ENCODE measurements around the gene WNT7A.

Gene WNT7A

DNA sequence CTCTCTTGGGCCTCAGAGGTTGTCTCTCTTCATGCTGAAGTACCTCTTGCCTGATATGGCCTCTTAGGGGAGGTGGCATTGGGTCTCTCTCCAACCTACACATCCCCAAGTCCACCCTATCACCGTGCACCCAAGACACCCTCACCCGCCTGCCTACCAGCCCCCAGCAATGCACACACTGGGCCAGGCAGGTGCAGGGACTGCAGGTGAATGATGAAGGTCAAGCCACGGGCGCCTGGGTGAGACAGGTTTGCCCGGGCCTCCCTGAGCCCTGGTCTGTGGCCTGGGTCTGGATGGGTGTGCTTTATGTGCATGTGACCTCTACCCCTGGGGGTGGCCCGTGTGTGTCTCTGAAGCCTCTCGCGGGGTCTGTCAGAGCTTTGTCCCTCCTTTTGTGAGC lies 68.3 kb downstream of the WNT7A start:
- Histone ChIP-seq H3K9me3 (ENCODE audit: control insufficient read depth in 5 of 5, low read length in 5 of 5) (peaks cover 23 to 64% (median 55%) of the 10 kb centered on the region in 5 donors), H3K27ac (ENCODE audit: low read depth, low read length) (no peak overlapping the region), H3K27me3 (ENCODE audit: control insufficient read depth in 5 of 5, insufficient read depth in 4 of 5, low read length in 5 of 5) (peaks cover 0 to 2% (median 0%) of the 10 kb centered on the region in 5 donors), H3K9ac (ENCODE audit: low read length in 5 of 5) (no peak overlapping the region), H3K36me3 (ENCODE audit: control insufficient read depth in 5 of 5, insufficient read depth in 5 of 5, low read length in 5 of 5) (no peaks in the 10 kb centered on the region), H3K4me3 (ENCODE audit: low read depth in 1 of 5, low read length in 5 of 5) (no peak overlapping the region), H3K4me1 (ENCODE audit: control insufficient read depth in 5 of 5, insufficient read depth in 5 of 5, low read length in 5 of 5) (no peaks in the 10 kb centered on the region)

GRCh38 chr3:13808550-13808949 lies 71.3 kb downstream of the WNT7A start:
- H3K9me3 ChIP-seq (ENCODE audit: control insufficient read depth in 5 of 5, low read length in 5 of 5) = peaks cover 3 to 40% (median 27%) of the 10 kb centered on the region in 5 donors
- no peak overlapping the region for H3K27ac ChIP-seq (ENCODE audit: low read depth, low read length)
- no peak overlapping the region for H3K4me3 ChIP-seq (ENCODE audit: low read depth in 1 of 5, low read length in 5 of 5)
- no peaks in the 10 kb centered on the region for H3K36me3 ChIP-seq (ENCODE audit: control insufficient read depth in 5 of 5, insufficient read depth in 5 of 5, low read length in 5 of 5)
- no peak overlapping the region for H3K9ac ChIP-seq (ENCODE audit: low read length in 5 of 5)
- H3K27me3 ChIP-seq (ENCODE audit: control insufficient read depth in 5 of 5, insufficient read depth in 4 of 5, low read length in 5 of 5) = peaks cover 0 to 2% (median 0%) of the 10 kb centered on the region in 5 donors
- no peaks in the 10 kb centered on the region for H3K4me1 ChIP-seq (ENCODE audit: control insufficient read depth in 5 of 5, insufficient read depth in 5 of 5, low read length in 5 of 5)

GRCh38 chr3:13801361-13802204 lies 78.3 kb downstream of the WNT7A start:
- H3K4me1 ChIP-seq (ENCODE audit: control insufficient read depth in 5 of 5, insufficient read depth in 5 of 5, low read length in 5 of 5) = no peaks in the 10 kb centered on the region

GRCh38 chr3:13800064-13800463 lies 79.8 kb downstream of the WNT7A start:
- H3K27ac ChIP-seq (ENCODE audit: low read depth, low read length) = no peak overlapping the region
- H3K9me3 ChIP-seq (ENCODE audit: control insufficient read depth in 5 of 5, low read length in 5 of 5) = peaks cover 0 to 8% (median 6%) of the 10 kb centered on the region in 5 donors
- no peaks in the 10 kb centered on the region for H3K4me1 ChIP-seq (ENCODE audit: control insufficient read depth in 5 of 5, insufficient read depth in 5 of 5, low read length in 5 of 5)
- H3K27me3 ChIP-seq (ENCODE audit: control insufficient read depth in 5 of 5, insufficient read depth in 4 of 5, low read length in 5 of 5) = peaks cover 0 to 14% (median 9%) of the 10 kb centered on the region in 5 donors
- H3K9ac ChIP-seq (ENCODE audit: low read length in 5 of 5) = no peak overlapping the region
- no peak overlapping the region for H3K4me3 ChIP-seq (ENCODE audit: low read depth in 1 of 5, low read length in 5 of 5)
- H3K36me3 ChIP-seq (ENCODE audit: control insufficient read depth in 5 of 5, insufficient read depth in 5 of 5, low read length in 5 of 5) = no peaks in the 10 kb centered on the region

More at GRCh38 chr3:13801361-13802204, 78.3 kb downstream of the WNT7A start:
- Histone ChIP-seq H3K4me3 (ENCODE audit: low read depth in 1 of 5, low read length in 5 of 5) (no peak overlapping the region), H3K27me3 (ENCODE audit: control insufficient read depth in 5 of 5, insufficient read depth in 4 of 5, low read length in 5 of 5) (peaks cover 0 to 10% (median 6%) of the 10 kb centered on the region in 5 donors), H3K9me3 (ENCODE audit: control insufficient read depth in 5 of 5, low read length in 5 of 5) (peaks cover 0 to 15% (median 10%) of the 10 kb centered on the region in 5 donors), H3K9ac (ENCODE audit: low read length in 5 of 5) (no peak overlapping the region), H3K27ac (ENCODE audit: low read depth, low read length) (no peak overlapping the region), H3K36me3 (ENCODE audit: control insufficient read depth in 5 of 5, insufficient read depth in 5 of 5, low read length in 5 of 5) (no peaks in the 10 kb centered on the region)

- Histone ChIP-seq H3K27me3 (ENCODE audit: control insufficient read depth in 5 of 5, insufficient read depth in 4 of 5, low read length in 5 of 5) (peaks cover 0 to 18% (median 17%) of the 10 kb centered on the region in 5 donors), H3K36me3 (ENCODE audit: control insufficient read depth in 5 of 5, insufficient read depth in 5 of 5, low read length in 5 of 5) (no peaks in the 10 kb centered on the region), H3K4me1 (ENCODE audit: control insufficient read depth in 5 of 5, insufficient read depth in 5 of 5, low read length in 5 of 5) (no peaks in the 10 kb centered on the region), H3K9ac (ENCODE audit: low read length in 5 of 5) (no peak overlapping the region), H3K9me3 (ENCODE audit: control insufficient read depth in 5 of 5, low read length in 5 of 5) (peaks cover 0 to 8% (median 6%) of the 10 kb centered on the region in 5 donors), H3K4me3 (ENCODE audit: low read depth in 1 of 5, low read length in 5 of 5) (no peak overlapping the region), H3K27ac (ENCODE audit: low read depth, low read length) (no peak overlapping the region)
Observed at GRCh38 chr3:13798401-13798800, 81.5 kb downstream of the WNT7A start.

DNA sequence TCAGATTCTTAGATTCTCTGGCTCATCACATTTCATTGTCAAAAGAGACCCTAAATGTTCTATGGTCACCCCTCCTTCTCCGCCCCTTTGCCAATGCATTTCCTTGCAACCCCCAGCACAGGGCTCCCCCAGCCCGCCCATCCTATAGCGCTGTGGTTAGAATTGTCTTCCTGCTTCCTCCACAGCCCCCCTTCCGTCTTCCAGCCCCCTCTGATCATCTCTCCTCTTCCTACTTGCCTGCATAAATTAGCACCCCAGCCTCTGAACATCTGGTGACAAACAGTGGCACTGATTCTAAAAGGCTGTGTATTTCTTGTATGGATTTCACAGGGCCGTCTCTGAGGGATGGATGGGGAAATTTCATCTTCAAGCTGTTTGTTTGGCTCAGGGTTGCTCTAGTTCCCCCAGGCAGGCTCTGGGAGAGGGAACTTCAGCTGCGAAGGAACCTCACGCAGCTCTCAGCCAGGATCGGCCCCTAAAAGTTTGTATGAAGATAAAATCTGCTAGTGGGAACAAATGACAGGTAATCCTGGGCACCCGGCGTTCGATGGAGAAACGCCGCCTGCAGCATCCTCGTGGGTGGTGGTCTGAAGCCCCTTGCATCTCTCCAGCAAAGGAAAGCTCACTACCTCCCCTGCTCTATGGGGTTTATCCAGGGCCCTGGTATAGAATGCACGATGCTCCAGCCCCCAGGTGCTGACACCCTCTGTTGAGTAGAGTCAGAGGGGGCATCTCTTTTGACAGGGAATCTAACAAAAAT lies 83.0 kb downstream of the WNT7A start:
- no peaks in the 10 kb centered on the region for H3K4me1 ChIP-seq (ENCODE audit: control insufficient read depth in 5 of 5, insufficient read depth in 5 of 5, low read length in 5 of 5)
- H3K27me3 ChIP-seq (ENCODE audit: control insufficient read depth in 5 of 5, insufficient read depth in 4 of 5, low read length in 5 of 5) = peaks cover 0 to 33% (median 31%) of the 10 kb centered on the region in 5 donors
- H3K9ac ChIP-seq (ENCODE audit: low read length in 5 of 5) = no peak overlapping the region
- H3K9me3 ChIP-seq (ENCODE audit: control insufficient read depth in 5 of 5, low read length in 5 of 5) = peaks cover 0 to 8% (median 6%) of the 10 kb centered on the region in 5 donors
- no peak overlapping the region for H3K27ac ChIP-seq (ENCODE audit: low read depth, low read length)
- no peak overlapping the region for H3K4me3 ChIP-seq (ENCODE audit: low read depth in 1 of 5, low read length in 5 of 5)
- no peaks in the 10 kb centered on the region for H3K36me3 ChIP-seq (ENCODE audit: control insufficient read depth in 5 of 5, insufficient read depth in 5 of 5, low read length in 5 of 5)

DNA sequence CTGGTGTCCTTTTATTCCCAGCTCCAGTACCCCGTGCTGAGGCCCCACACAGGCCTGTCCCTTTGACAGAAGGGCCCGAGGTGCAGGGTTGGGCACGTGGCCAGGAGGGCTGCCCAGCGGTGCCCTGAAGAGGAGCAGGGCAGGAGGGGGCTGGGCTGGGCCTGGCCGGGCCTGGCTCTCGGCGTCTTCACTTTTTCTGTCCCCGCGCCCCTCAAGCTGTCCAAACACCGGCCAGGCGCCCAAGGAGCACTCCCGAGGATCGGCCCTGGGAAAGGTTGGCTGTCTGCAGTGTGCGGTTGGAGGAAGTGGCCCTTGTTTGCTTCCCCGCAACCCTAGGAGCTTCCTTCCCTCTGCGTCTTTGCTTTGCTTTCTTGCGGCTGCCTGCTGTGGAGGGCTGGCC lies 84.1 kb downstream of the WNT7A start:
- Histone ChIP-seq H3K27ac (ENCODE audit: low read depth, low read length) (no peak overlapping the region), H3K9me3 (ENCODE audit: control insufficient read depth in 5 of 5, low read length in 5 of 5) (no peaks in the 10 kb centered on the region), H3K4me1 (ENCODE audit: control insufficient read depth in 5 of 5, insufficient read depth in 5 of 5, low read length in 5 of 5) (no peaks in the 10 kb centered on the region), H3K9ac (ENCODE audit: low read length in 5 of 5) (no peak overlapping the region), H3K36me3 (ENCODE audit: control insufficient read depth in 5 of 5, insufficient read depth in 5 of 5, low read length in 5 of 5) (no peaks in the 10 kb centered on the region), H3K27me3 (ENCODE audit: control insufficient read depth in 5 of 5, insufficient read depth in 4 of 5, low read length in 5 of 5) (peaks cover 0 to 38% (median 32%) of the 10 kb centered on the region in 5 donors), H3K4me3 (ENCODE audit: low read depth in 1 of 5, low read length in 5 of 5) (no peak overlapping the region)

DNA sequence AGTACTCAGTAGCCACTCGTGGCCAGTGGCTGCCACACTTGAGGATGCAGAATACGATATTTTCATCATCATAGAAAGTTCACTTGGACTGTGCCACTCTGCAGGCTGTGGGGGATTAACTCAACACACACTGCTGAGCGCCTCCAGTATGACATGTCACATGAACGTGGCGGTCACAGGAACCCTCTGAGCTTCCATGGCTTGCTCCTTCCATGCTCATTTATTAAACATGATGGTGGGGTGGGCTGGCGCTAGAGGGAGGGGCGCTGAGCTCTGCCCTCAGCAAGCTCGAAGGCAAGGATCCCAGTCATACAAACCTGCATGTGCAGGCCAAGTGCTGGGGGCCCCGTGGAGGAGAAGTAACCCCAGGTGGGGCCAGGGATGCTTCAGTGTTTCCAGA lies 85.5 kb downstream of the WNT7A start:
- no peak overlapping the region for H3K4me3 ChIP-seq (ENCODE audit: low read depth in 1 of 5, low read length in 5 of 5)
- no peaks in the 10 kb centered on the region for H3K9me3 ChIP-seq (ENCODE audit: control insufficient read depth in 5 of 5, low read length in 5 of 5)
- H3K36me3 ChIP-seq (ENCODE audit: control insufficient read depth in 5 of 5, insufficient read depth in 5 of 5, low read length in 5 of 5) = no peaks in the 10 kb centered on the region
- peaks cover 0 to 42% (median 33%) of the 10 kb centered on the region in 5 donors for H3K27me3 ChIP-seq (ENCODE audit: control insufficient read depth in 5 of 5, insufficient read depth in 4 of 5, low read length in 5 of 5)
- H3K4me1 ChIP-seq (ENCODE audit: control insufficient read depth in 5 of 5, insufficient read depth in 5 of 5, low read length in 5 of 5) = no peaks in the 10 kb centered on the region
- no peak overlapping the region for H3K27ac ChIP-seq (ENCODE audit: low read depth, low read length)
- H3K9ac ChIP-seq (ENCODE audit: low read length in 5 of 5) = no peak overlapping the region

GRCh38 chr3:13793451-13793850 lies 86.4 kb downstream of the WNT7A start:
- H3K9me3 ChIP-seq (ENCODE audit: control insufficient read depth in 5 of 5, low read length in 5 of 5) = no peaks in the 10 kb centered on the region
- H3K36me3 ChIP-seq (ENCODE audit: control insufficient read depth in 5 of 5, insufficient read depth in 5 of 5, low read length in 5 of 5) = no peaks in the 10 kb centered on the region
- peaks cover 0 to 44% (median 30%) of the 10 kb centered on the region in 5 donors for H3K27me3 ChIP-seq (ENCODE audit: control insufficient read depth in 5 of 5, insufficient read depth in 4 of 5, low read length in 5 of 5)
- H3K27ac ChIP-seq (ENCODE audit: low read depth, low read length) = no peak overlapping the region
- H3K9ac ChIP-seq (ENCODE audit: low read length in 5 of 5) = no peak overlapping the region
- H3K4me3 ChIP-seq (ENCODE audit: low read depth in 1 of 5, low read length in 5 of 5) = no peak overlapping the region
- H3K4me1 ChIP-seq (ENCODE audit: control insufficient read depth in 5 of 5, insufficient read depth in 5 of 5, low read length in 5 of 5) = no peaks in the 10 kb centered on the region
